DMS 273 (cell line): ENCODE data around the gene CACNG1.
A peak's percentile ranks its signal among the peaks of the same experiment; 100 is the strongest.
"Not testable (repeated sequence)": the region's sequence is repeated elsewhere in the genome, so short reads cannot be mapped to it uniquely, and the experiment has no call there.

Experiments used
- DNase-seq: peaks from one replicate; lab custom pipeline; 2025; ENCODE audit not compliant: unreplicated experiment; lab: John Stamatoyannopoulos, UW

Gene CACNG1

DNA sequence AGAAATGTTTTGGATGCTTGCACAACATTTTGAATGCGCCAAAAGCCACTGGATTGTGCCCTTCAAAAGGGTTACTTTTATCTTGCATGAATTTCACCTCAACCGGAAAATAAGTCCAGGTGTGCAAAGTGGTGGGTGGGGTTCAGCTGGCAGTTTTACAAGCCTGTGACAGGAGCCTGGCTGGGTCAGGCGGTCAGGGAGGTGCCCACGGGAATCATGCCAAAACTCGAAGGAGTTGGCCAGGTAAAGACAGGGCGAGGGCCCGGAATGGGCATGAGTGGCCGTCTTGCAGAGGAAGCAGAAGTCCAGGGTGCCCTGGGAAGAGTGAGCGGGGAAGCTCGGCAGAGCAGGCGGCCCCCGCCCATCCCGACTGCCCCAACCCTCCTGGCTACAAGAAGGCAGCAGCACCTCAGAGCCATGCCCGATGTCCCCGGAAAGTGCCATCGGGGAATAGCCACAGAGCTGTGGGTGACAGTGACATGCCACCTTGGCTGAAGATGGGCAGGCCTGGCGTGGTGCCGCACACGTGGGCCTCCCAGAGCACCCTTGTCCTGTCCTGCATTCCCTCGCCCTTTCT is 19.1 kb upstream of the CACNG1 start:
- DNase-seq, result no peak

DNA sequence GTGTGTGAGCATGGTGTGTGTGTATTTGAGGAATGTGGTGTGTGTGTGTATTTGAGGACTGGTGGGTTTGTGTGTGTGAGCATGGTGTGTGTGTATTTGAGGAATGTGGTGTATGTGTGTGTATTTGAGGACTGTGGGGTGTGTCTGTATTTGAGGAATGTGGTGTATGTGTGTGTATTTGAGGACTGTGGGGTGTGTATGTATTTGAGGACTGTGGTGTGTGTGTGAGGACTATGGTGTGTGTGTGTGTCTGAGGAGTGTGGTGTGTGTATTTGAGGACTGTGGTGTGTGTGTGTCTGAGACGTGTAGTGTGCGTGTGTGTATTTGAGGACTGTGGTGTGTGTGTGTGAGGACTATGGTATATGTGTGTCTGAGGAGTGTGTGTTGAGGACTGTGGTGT is 18.0 kb upstream of the CACNG1 start:
- DNase-seq, result no peak

DNA sequence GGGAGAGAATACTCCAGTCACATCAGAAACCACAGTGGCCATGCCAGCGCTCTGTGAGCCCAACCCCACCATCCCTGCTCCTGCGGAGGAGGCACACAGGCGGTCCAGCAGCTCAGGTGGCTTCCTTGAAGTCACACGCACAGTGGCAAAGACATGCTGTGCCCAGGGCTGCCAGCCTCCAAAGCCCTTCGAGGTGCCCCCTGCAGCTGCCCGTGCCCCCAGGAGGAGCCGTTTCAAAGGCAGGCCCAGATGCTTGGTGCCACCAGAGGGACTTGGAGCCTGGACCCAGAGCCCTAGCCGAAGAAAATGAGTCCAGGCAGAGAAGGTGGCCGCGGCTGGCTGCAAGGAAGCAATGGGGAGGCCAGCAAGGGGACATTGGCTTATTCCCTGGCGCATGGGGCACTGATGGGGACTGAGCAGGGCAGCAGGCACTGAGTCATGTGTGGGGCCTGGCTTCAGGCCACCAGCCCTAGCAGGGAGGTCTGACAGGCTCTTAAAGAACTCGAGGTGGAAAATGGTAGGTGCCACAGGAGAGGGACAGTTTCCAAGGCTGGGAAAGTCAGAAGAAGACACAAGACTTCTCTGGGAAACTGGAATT is 17.2 kb upstream of the CACNG1 start:
- DNase-seq, result no peak

DNA sequence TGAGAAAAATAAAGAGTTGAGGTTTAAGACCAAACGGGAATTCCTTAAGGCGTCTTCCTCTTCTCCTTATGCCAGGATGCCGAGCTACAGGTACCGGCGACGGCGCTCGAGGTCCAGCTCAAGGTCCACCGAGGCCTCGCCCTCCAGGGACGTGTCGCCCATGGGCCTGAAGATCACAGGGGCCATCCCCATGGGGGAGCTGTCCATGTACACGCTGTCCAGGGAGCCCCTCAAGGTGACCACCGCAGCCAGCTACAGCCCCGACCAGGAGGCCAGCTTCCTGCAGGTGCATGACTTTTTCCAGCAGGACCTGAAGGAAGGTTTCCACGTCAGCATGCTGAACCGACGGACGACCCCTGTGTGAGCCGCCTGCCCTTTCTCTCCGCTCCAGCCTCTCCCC is 13.7 kb upstream of the CACNG1 start:
- no peak for DNase-seq

DNA sequence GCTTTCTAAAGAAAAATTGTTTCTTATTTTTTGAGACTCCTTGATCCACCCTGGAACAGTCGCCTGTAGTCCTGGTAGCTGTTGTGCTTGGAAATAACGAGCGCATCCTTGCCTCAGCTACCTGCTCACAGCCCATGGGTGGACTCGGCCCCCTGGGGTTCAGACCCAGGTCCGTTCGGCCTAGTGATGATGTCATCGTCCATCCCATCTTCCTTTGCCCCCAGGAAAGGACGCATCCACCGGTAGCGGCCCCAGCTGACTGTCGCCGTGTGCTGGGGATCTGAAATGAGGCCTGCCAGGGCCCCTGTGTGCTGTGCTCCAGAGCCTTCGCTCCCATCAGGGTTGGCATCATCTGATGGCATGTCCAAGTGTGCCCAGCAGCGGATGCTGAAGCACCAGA is 12.0 kb upstream of the CACNG1 start:
- DNase-seq, result no peak

DNA sequence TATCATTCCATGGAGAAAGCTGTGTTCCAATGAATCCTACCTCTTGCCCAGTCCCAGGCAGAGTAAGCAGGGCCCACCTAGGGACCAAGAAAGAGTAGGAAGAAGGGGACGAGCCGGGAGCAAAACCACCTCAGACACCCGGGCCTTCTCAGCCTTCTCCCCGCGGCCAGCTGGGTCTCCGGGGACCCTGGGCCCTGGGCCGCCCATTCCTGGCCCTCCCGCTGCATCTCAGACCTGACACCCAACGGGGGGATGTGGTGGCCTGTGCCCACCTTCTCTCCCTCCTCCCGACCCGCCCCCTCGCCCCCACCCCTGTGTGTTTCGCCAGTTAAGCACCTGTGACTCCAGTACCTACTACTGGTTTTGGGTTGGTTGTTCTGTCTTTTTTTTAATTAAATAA is 11.4 kb upstream of the CACNG1 start:
- DNase-seq, result no peak

DNA sequence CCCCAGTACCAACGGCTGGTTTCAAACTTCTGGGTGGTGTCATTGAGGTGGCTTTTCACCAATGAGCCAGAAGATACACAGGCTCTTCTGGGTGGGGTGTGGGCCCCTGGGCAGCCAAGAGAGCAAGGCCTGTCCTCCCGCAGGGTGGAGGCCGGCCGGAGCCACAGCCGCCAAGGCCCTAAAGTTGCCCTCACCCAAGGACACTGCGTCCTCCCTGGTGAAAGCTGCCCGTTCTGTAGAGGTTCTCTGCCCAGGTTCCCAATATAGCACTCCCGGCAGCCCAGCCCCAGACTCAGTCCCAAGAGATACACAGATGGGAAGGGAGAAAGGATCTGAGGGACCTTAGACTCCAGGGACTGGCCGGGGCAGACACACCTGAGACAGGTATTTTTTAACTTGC is 10.7 kb upstream of the CACNG1 start:
- no peak for DNase-seq

DNA sequence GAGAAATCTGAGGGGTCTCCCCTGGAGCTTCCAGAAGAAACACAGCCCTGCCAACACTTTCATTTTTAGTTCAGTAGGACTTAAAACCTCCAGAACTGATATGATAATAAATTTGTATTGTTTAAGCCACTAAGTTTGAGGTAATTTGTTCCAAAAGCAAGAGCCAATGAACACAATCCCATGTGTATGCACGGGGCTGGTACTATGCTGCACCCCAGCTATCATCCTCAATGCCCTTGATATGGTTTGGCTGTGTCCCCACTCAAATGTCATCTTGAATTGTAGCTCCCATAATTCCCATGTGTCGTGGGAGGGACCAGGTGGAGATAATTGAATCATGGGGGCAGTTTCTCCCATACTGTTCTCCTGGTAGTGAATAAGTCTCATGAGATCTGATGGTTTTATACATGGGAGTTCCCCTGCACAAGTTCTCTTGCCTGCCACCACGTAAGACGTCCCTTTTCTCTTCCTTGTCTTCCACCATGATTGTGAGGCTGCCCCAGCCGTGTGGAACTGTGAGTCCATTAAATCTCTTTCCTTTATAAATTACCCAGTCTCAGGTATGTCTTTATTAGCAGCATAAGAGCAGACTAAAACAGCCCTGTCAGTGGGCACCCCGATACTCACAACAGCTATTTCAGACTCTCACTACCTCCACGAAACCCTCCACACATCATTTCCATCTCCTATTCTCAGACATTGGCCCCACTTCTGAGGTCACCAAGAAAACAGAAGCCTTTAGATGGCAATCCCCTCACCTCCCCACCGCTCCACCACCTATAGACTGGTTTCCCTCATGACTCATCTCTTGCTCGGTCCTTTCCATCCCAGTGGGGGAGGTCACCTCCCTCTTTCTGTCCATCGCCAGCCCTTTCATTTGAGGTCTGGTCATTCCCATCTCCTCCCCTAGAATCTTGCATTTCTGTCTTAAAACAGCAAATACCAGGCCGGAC is 8.9 kb upstream of the CACNG1 start:
- DNase-seq, result no peak

DNA sequence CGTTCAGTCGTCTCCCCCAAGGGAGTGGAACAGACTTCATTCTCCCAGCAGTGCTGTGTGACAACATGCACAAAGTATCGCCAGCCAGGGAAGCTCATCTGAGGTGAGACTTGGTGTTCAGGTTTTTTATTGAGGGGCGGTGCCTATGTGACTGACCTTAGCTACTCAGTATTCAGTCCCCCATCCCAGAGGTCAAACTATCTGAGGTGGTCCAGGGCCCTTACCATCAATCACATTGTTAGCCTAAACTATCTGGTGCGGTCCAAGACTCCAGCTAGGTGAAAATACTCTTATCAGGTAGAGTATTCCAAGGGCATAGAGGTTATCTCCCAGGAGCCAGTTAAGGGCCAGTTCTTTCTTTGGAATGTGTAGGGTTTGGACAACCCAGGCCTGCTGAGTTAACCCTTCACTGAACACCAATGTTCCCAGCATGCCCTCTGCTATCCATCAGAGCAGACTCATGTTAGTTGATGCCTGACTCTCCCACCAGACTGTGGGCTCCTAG is 5.4 kb upstream of the CACNG1 start:
- no peak for DNase-seq

DNA sequence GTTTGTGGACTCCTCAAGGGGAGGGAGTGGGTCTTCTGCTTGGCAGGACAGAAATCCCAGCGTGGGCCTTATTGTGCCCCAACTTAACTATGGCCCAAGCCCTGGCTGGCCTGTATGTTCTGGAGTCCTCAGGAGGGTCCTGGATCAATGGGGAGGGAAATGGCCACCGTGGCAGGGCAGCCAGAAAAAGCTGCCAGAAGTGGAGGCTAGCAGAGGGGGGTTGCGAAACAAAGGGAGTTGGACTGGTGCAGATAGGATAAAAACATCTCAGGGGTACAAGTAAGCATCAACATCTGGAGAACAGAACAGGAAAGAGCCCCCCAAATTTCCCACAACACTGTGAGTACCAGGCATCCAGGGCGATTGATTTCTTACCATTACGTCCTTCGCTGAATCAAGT is 3.7 kb upstream of the CACNG1 start:
- no peak for DNase-seq

DNA sequence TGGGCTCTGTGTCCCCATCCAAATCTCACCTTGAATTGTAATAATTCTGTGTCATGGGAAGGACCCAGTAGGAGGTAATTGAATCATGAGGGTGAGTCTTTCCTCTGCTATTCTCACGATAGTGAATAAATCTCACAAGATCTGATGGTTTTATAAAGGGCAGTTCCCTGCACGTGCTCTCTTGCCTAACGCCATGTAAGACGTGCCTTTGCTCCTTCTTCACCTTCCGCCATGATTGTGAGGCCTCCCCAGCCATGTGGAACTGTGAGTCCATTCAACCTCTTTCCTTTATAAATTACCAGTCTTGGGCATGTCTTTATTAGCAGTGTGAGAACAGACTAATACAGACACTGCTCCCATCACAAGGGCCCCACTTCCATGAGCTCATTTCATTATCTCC is 3.2 kb upstream of the CACNG1 start:
- DNase-seq, result not testable (repeated sequence)

DNA sequence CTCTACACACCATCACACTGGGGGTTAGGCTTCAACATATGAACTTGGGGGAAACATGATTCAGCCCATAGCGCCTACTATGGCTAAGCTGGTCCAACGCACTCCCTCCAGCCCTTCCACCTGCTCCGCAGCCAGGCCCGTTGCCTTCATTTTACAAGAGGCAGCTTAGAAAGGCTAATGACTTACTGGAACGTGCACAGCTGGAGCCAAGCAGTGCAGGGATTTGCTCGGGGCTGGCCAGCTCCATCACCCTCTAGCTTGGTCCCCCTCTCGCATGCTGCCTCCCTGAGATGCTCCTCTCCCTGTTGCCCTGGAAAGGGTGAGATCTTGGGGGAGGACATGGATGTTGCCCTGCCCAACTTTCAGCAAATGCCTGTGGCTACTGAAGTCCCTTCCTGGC is 2.8 kb upstream of the CACNG1 start:
- no peak for DNase-seq

DNA sequence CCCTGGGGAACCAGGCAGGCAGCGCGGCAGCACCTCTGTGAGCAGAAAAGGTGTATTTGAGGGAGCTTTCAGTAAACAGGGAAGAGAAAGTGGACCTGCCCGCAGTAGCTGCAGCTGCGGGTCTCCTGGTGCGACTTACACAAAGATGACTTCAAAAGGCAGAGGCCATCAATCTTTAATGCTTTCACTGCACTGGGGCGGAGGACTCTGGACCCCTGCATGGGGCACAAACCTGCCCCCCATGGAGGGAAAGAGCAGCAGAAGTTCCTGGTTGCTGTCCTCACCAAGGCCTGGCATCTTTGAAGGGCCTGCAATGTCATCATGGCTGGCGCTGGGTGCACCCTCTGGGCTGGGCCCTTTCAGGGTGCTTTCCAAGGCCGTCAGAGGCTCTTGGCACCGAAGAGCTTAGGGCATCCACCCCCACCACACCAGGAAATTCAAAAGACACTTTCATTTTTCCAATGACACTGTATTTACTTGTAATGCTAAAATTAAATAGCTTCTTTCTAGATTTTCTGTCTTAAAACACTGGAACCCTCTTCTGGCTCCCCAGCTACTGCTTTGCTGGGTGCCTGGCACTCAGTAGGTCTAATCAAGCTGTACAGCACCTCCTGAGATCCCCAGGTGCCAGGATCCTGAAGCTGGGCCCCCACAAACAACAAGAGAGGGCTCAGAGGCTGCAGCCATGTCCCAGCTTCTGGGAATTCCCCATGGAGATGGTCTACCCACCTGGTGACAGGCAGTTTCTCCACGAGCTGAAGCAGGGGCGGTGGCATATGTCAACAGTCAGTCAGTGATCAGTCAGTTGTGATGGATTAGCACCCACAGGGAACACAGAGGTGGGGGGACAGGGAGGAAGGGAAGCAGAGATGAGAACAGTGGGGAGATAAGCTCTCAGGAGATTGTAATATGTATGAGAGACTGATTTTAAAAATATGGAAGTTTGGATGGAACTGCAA is 2.1 kb upstream of the CACNG1 start:
- DNase-seq, result no peak

DNA sequence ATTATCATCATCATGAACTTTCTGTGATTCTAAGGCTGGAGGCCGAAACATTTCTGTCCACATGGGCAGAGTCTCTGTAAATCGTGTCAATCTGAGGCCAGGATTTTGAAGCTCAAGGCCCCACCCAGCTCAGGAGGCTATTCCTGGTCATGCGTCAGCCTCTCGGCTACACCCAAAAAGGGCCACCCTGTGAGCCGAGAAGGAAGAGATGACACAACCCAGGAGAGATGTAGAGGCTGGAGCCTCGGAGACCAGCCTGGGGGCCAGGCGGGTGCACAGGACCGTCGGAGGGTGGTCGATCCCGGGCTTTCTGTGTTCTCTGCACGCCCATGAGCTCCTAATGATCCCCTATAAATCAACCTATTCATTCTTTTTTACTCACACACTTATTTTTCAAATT is 1.1 kb upstream of the CACNG1 start:
- DNase-seq, result no peak

DNA sequence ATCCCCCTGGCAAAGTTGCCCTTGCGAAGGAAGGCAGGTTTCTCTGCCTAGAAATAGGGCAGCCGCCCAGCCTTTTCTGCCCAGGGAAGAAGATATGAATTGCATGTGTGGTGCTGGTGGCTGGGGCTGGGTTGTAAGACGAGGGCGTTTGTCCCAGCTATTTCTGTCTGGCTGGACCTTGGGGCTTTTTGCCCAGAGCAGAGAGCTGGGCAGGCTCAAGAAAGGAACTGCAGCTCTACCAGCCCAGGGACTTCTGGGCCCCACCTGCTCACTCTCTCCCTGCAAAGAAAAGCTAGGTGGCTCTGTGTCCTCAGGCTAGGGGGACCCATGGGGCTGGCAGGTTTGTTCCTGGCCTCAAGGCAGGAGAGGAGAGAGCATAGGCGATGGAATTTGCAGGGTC is 586 bp downstream of the CACNG1 start:
- DNase-seq, result no peak

DNA sequence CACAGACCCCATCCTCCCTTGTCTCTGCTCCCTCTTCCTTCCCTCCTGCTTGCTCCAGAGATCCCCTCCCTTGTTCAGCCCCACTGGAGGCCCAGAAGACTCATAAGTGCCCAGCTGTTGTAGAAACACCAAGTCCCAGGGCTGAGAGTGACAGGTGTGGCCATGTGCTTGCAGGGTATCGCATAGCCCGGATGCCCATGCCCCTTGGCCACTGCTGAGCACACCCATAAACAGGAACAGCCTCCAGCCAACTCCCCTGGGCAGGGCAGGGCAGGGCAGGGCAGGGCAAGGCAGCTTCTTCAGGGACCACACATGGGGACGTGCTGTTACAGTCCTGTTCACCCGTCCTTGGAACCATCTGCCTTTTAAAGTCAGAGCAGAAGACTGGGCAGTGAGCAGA is 2.0 kb downstream of the CACNG1 start:
- DNase-seq, result no peak

DNA sequence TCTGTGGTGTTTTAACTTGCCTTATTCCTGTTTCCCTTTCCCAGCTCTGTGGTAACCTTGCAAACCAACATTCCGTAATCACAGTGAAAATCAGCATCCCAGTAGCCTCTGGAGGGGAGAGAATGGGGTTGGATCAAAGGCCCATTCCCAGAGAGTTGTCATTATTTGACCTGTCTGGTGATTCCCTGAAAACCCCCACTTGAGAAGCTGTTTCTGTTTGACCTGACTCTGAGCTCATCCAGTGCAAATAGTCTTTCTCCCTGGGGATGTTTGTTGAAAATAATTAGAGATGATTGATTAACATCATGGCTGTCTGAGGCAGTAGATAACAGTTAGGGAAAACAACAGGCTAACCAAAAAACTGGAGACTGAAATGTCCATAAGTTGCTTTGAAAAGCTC is 3.0 kb downstream of the CACNG1 start:
- no peak for DNase-seq

DNA sequence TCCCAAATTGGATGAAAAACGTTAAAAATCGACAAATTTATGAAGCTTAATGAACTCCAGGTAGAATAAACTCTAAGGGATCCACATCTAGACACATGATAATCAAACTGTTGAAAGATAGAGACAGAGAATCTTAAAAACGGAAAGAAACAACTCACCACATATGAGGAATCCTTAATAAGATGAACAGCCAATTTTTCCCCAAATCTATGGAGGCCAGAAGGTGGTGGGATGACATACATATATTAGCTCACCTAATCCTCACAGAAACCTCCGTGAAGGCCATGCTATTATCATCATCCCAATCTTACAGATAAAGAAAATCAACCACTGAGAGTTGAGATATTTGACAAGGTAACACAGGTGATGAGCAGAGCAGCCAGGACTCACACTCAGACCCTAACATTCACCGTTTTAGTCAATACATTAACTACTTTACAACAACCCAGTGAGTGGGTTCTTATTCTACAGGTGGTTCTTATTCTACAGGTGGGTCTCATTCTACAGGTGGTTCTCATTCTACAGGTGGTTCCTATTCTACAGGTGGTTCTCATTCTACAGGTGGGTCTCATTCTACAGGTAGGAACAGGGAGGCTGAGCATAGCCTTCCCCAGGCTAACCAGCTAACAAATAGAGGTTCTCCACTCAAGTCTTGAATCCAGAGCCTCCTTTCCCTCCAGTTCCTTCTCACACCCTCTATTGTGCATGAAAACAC is 4.8 kb downstream of the CACNG1 start:
- peak; percentile 13 for DNase-seq

DNA sequence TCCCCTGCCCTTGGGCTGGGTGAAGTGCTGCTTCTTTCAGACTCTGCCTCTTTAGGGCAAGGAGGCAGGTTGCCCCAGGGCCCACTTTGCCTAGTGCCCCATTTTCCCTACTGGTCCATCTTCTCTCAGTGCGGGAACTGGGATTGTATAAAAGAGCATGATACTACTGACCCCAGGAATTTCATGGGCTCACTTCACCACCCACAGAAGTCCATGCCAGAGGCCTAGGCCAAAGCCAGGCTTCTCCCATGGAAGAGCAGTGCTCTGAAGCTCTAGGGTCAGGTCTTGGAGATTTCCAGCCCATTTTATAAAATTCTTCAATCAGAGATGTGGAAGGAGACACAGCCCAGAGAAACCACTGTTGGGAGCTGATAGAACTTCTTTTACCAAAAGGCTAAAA is 5.7 kb downstream of the CACNG1 start:
- no peak for DNase-seq

DNA sequence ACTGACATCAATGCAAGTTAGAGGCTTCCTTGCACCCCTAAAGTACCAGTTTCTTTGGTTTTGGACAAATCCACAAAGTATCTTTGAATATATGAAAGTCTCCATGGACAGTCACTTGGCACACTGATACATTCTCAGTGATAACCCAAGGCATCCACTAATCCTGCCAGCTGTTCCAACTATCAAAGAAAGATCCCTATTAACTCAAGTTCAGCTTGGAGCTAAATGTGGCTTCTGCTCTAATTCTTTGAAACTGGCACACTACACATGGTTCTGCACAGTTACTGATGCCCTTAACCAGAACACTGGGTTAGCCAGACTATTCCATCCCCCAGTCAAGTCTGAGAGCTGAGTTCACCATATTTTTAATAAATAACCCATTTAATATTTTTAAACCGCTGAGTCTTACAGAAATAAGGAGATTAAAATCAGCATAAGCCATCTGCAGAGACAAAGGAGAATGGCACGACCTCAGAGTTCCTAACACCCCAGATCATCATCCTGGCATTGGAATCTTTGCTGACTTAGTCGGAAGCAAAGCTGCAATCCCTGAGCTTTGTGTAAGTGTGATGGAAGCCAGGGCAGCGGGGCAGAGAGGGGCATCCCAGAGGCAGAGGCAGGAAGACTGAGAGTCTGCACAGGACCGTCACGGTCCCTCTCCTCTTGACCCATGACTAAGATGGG is 6.3 kb downstream of the CACNG1 start:
- DNase-seq, result no peak
